ENCODE results near the gene PM20D1.

Gene PM20D1

GRCh38 chr1:205803986-205804385 is 45.9 kb downstream of the PM20D1 start:
- DNase-seq = no peak

GRCh38 chr1:205802060-205802459 is 47.9 kb downstream of the PM20D1 start:
- DNase-seq = no peak

GRCh38 chr1:205800981-205801703 is 48.8 kb downstream of the PM20D1 start:
- no peak for DNase-seq

GRCh38 chr1:205800427-205800826 is 49.5 kb downstream of the PM20D1 start:
- DNase-seq = no peak

- DNase-seq = no peak
Measured at GRCh38 chr1:205798577-205798976, 51.4 kb downstream of the PM20D1 start.

GRCh38 chr1:205797168-205797567 is 52.8 kb downstream of the PM20D1 start:
- DNase-seq = no peak

- DNase-seq = no peak
Measured at GRCh38 chr1:205794011-205794730, 55.8 kb downstream of the PM20D1 start.

- DNase-seq = no peak
Measured at GRCh38 chr1:205792961-205793673, 56.8 kb downstream of the PM20D1 start.

- DNase-seq = no peak
Measured at GRCh38 chr1:205792481-205792881, 57.5 kb downstream of the PM20D1 start.

- DNase-seq = peak; percentile 73
Measured at GRCh38 chr1:205791568-205792180, 58.3 kb downstream of the PM20D1 start.

GRCh38 chr1:205787287-205787916 is 62.5 kb downstream of the PM20D1 start:
- no peak for DNase-seq

GRCh38 chr1:205786601-205787000 is 63.3 kb downstream of the PM20D1 start:
- no peak for DNase-seq

GRCh38 chr1:205785446-205785845 is 64.5 kb downstream of the PM20D1 start:
- no peak for DNase-seq

- DNase-seq = no peak
Measured at GRCh38 chr1:205783904-205784303, 66.0 kb downstream of the PM20D1 start.

- no peak for DNase-seq
Measured at GRCh38 chr1:205783433-205783795, 66.5 kb downstream of the PM20D1 start.

- DNase-seq = no peak
Measured at GRCh38 chr1:205782627-205783432, 67.1 kb downstream of the PM20D1 start.

GRCh38 chr1:205780335-205780734 is 69.6 kb downstream of the PM20D1 start:
- DNase-seq = no peak
